A549 (cell line): ENCODE measurements around the gene CARS1. TPM values are rescaled to one million over a fixed set of nuclear protein-coding genes. Genes with fewer than 3 reads are reported as not detected.
A peak's percentile ranks its signal among the peaks of the same experiment; 100 is the strongest.

Experiments used
- ATAC-seq, 2 experiments: fragments of 200-7000 bp in 1 of 2; fragments of >200 bp in 1 of 2; cut with Nextera tagmentation in 1 of 2; cut with Tn5 transposase in 1 of 2; 3 replicates each; pipeline versions ENCODE4 v1.8.0 to v1.9.1; 2018 to 2020; ENCODE audit warnings: mild to moderate bottlenecking in 1 of 2, moderate library complexity in 1 of 2
- CTCF ChIA-PET: fragments of 300-600 bp; sonication (Branson Sonifier 250); formaldehyde crosslinking; extraction: SDS; loops from one replicate; lab custom pipeline; 2021; ENCODE audit warnings: antibody characterized with exemption, inconsistent platforms; lab: Yijun Ruan, JAX
- POLR2A ChIA-PET: fragments of 350-600 bp; formaldehyde crosslinking; extraction: SDS; loops from one replicate; lab custom pipeline; 2021; ENCODE audit warnings: antibody characterized with exemption, inconsistent platforms; lab: Yijun Ruan, JAX
- DNase-seq, 2 experiments: peaks; one replicate each; pipeline versions ENCODE4 v3.0.0 to v3.0.0-alpha.2; 2011 to 2016; ENCODE audit warnings: low read depth in 1 of 2, low spot score in 1 of 2
- FAIRE-seq: peaks from 2 replicates; lab custom pipeline; 2011; peaks lifted over from hg19 to GRCh38; lab: Jason Lieb, UNC
- H3K27ac ChIP-seq, 2 experiments: fragments of >200 bp; sonication (Bioruptor Twin); formaldehyde crosslinking; 3 replicates each; pipeline ENCODE4 v1.5.1; 2016 to 2017
- H3K4me1 ChIP-seq: fragments of >200 bp; sonication (Bioruptor Twin); formaldehyde crosslinking; 3 replicates; pipeline ENCODE4 v1.6.1; 2016
- H3K4me2 ChIP-seq: fragments of >200 bp; sonication (Bioruptor Twin); formaldehyde crosslinking; 3 replicates; pipeline ENCODE4 v1.6.1; 2016
- H3K4me3 ChIP-seq: fragments of >200 bp; sonication (Bioruptor Twin); formaldehyde crosslinking; 3 replicates; pipeline ENCODE4 v1.5.1; 2016
- H3K9me3 ChIP-seq: fragments of >200 bp; sonication (Bioruptor Twin); formaldehyde crosslinking; 3 replicates; pipeline ENCODE4 v1.6.1; 2016
- CEBPB ChIP-seq, 2 experiments: fragments of >200 bp in 1 of 2; sonication (Bioruptor Twin) in 1 of 2; formaldehyde crosslinking in 1 of 2; IDR thresholded peaks; 2 replicates each; pipeline ENCODE4 v1.6.1; 2012 to 2016
- CHD4 ChIP-seq: fragments of 200-600 bp; sonication (generic); IDR thresholded peaks from 2 replicates; pipeline ENCODE4 v1.6.1; 2016; ENCODE audit warnings: antibody characterized with exemption, mild to moderate bottlenecking, borderline replicate concordance
- EHMT2 ChIP-seq: fragments of 200-600 bp; sonication (generic); IDR thresholded peaks from 2 replicates; pipeline ENCODE4 v1.6.1; 2016; ENCODE audit warnings: antibody characterized with exemption, low read depth, mild to moderate bottlenecking, moderate library complexity
- FOSB ChIP-seq: fragments of 250-450 bp; sonication (Bioruptor Pico); IDR thresholded peaks from 2 replicates; pipeline ENCODE4 v1.5.0; 2020; ENCODE audit warnings: mild to moderate bottlenecking, moderate library complexity
- GATA3 ChIP-seq: IDR thresholded peaks from 2 replicates; pipeline ENCODE4 v1.6.1; 2012; ENCODE audit warnings: borderline replicate concordance
- HEYL ChIP-seq: fragments of 250-450 bp; sonication (Bioruptor Pico); IDR thresholded peaks from 2 replicates; pipeline ENCODE4 v1.8.0; 2021; ENCODE audit warnings: mild to moderate bottlenecking, moderate library complexity
- KDM1A ChIP-seq: fragments of 200-600 bp; sonication (generic); IDR thresholded peaks from 2 replicates; pipeline ENCODE4 v1.6.1; 2016; ENCODE audit warnings: low read depth, mild to moderate bottlenecking
- MAFK ChIP-seq: fragments of 450-650 bp; IDR thresholded peaks from 2 replicates; pipeline ENCODE4 v1.6.1; 2014; ENCODE audit not compliant: partially characterized antibody
- MYC ChIP-seq: IDR thresholded peaks from 2 replicates; pipeline ENCODE4 v1.6.1; 2012; ENCODE audit warnings: mild to moderate bottlenecking, inconsistent platforms, low read length, improper control_type of control experiment, borderline replicate concordance
- POLR2A ChIP-seq: IDR thresholded peaks from 2 replicates; pipeline ENCODE4 v1.6.1; 2012; ENCODE audit warnings: mild to moderate bottlenecking, low read length
- RFX5 ChIP-seq: fragments of 450-650 bp; IDR thresholded peaks from 2 replicates; pipeline ENCODE4 v1.7.1; 2014; ENCODE audit warnings: antibody characterized with exemption, mild to moderate bottlenecking, moderate library complexity
- RNF2 ChIP-seq: fragments of 200-600 bp; sonication (generic); IDR thresholded peaks from 2 replicates; pipeline ENCODE4 v1.6.1; 2016; ENCODE audit warnings: low read depth, mild to moderate bottlenecking, antibody characterized with exemption, moderate library complexity, borderline replicate concordance
- ZFP36 ChIP-seq: fragments of 450-650 bp; IDR thresholded peaks from 2 replicates; pipeline ENCODE4 v1.6.1; 2014; ENCODE audit warnings: borderline replicate concordance; ENCODE audit not compliant: partially characterized antibody
- ZNF302 ChIP-seq: fragments of 250-450 bp; sonication (Bioruptor Pico); IDR thresholded peaks from 2 replicates; pipeline ENCODE4 v1.9.0; 2021; ENCODE audit warnings: inconsistent platforms, mild to moderate bottlenecking, moderate library complexity
- WGBS: methylation state at CpG from one replicate; pipeline ENCODE4 v1.1.6; 2017; ENCODE audit errors: missing lambda C conversion rate; 5-methylcytosine and 5-hydroxymethylcytosine counted together
- polyA plus RNA-seq, 4 experiments: library from polyadenylated mRNA; depleted of rRNA in 3 of 4; stranded (reverse); fragments of >200 nt; fragmentation: RNase III in 1 of 4; extraction: RNeasy Plus Mini Kit Qiagen cat#74134 plus additional on column Dnase treatment in 1 of 4; gene quantifications; 2 replicates in 3 of 4; 3 replicates in 1 of 4; pipeline ENCODE4 v1.2.3, GENCODE V29; 2011 to 2017
- TF ChIP-seq, protein P1 (sequence below): fragments of >200 bp; sonication (Bioruptor Twin); formaldehyde crosslinking; IDR thresholded peaks from 3 replicates; pipeline ENCODE4 v1.6.1; 2016
- TF ChIP-seq, protein P2 (sequence below): fragments of 150-350 bp; IDR thresholded peaks from 2 replicates; pipeline ENCODE4 v1.6.1; 2014; ENCODE audit warnings: low read depth, mild to moderate bottlenecking, low read length
- TF ChIP-seq, protein P3 (sequence below): fragments of 200-600 bp; sonication (generic); IDR thresholded peaks from 2 replicates; pipeline ENCODE4 v1.6.1; 2016; ENCODE audit warnings: antibody characterized with exemption, mild to moderate bottlenecking, moderate library complexity
- TF ChIP-seq, protein P4 (sequence below): IDR thresholded peaks from 2 replicates; pipeline ENCODE4 v1.6.1; 2012
- TF ChIP-seq, protein P5 (sequence below): fragments of 250-450 bp; sonication (Bioruptor Pico); IDR thresholded peaks from 2 replicates; pipeline ENCODE4 v1.5.0; 2021; ENCODE audit warnings: mild to moderate bottlenecking, moderate library complexity, borderline replicate concordance

Gene CARS1
- polyA plus RNA-seq, 2 of the 4 experiments (the other 2 are of a cell fraction), result 52.7 to 130 TPM

DNA sequence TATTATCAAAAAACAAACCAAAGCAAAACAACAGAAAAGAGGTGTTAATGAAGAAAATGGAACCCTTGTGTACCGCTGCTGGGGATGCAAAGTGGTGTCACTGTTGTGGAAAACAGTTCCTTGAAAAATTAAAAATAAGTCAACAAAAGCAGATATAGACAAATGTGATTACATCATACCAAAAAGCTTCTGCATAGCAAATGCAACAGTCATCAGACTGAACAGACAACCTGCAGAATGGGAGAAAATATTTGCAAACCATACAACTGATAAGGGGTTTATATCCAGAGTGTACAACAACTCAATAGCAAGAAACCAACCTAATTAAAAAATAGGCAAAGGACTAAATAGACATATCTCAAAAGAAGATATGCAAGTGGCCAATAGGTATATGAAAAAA lies 22.9 kb upstream of the CARS1 start (continued):
- TF ChIP-seq ZFP36 (no peak), EHMT2 (no peak)

DNA sequence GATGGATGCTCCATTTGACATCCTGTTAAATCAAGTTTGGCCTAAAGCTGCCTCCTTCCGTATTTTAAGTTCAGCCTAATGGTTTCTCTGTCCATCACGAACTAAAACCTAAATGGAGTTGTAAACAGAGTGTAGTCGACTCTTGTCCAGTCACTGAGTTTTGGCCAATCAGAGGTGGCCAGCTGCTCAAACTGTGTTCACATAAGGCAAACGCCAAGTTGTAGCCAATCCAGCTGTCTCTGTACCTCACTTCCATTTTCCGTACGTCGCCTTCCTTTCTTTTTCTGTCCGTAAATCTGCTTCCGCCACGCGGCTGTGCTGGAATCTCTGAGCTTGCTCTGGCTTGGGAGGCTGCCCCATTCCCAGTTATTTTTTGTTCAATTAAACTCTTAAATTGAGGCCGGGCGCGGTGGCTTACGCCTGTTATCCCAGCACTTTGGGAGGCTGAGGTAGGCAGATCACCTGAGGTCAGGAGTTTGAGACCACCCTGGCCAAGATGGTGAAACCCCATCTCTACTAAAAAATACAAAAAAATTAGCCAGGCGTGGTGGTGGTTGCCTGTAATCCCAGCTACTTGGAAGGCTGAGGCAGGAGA lies 20.7 kb upstream of the CARS1 start:
- TF ChIP-seq MYC, result no peak
- TF ChIP-seq GATA3, result no peak
- no peak for TF ChIP-seq RNF2
- no peak for TF ChIP-seq FOSB (CRISPR knock-in tag)
- no peak for TF ChIP-seq MAFK
- TF ChIP-seq ZNF302 (CRISPR knock-in tag), result no peak
- no peak for TF ChIP-seq RFX5
- TF ChIP-seq CHD4, result no peak
- TF ChIP-seq KDM1A, result no peak
- TF ChIP-seq, protein P1, sequence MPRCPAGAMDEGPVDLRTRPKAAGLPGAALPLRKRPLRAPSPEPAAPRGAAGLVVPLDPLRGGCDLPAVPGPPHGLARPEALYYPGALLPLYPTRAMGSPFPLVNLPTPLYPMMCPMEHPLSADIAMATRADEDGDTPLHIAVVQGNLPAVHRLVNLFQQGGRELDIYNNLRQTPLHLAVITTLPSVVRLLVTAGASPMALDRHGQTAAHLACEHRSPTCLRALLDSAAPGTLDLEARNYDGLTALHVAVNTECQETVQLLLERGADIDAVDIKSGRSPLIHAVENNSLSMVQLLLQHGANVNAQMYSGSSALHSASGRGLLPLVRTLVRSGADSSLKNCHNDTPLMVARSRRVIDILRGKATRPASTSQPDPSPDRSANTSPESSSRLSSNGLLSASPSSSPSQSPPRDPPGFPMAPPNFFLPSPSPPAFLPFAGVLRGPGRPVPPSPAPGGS, result no peak
- TF ChIP-seq, protein P2, sequence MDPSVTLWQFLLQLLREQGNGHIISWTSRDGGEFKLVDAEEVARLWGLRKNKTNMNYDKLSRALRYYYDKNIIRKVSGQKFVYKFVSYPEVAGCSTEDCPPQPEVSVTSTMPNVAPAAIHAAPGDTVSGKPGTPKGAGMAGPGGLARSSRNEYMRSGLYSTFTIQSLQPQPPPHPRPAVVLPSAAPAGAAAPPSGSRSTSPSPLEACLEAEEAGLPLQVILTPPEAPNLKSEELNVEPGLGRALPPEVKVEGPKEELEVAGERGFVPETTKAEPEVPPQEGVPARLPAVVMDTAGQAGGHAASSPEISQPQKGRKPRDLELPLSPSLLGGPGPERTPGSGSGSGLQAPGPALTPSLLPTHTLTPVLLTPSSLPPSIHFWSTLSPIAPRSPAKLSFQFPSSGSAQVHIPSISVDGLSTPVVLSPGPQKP, result no peak
- Histone ChIP-seq H3K27ac (no peak overlapping the region), H3K4me3 (no peak overlapping the region), H3K9me3 (no peaks in the 10 kb centered on the region), H3K4me2 (no peak overlapping the region), H3K4me1 (no peaks in the 10 kb centered on the region)
- ATAC-seq (no peak), DNase-seq (no peak), FAIRE-seq (no peak)
- POLR2A ChIA-PET, result no interaction called here
- CTCF ChIA-PET, result interaction anchor here (0.6 to 9.9 kb wide), 3 partner anchors 13 to 107 kb away, joined by 4 to 87 read pairs (median 8); no protein-coding TSS in a partner anchor
- 72% methylated on average over 16 of the region's 16 CpGs for WGBS

DNA sequence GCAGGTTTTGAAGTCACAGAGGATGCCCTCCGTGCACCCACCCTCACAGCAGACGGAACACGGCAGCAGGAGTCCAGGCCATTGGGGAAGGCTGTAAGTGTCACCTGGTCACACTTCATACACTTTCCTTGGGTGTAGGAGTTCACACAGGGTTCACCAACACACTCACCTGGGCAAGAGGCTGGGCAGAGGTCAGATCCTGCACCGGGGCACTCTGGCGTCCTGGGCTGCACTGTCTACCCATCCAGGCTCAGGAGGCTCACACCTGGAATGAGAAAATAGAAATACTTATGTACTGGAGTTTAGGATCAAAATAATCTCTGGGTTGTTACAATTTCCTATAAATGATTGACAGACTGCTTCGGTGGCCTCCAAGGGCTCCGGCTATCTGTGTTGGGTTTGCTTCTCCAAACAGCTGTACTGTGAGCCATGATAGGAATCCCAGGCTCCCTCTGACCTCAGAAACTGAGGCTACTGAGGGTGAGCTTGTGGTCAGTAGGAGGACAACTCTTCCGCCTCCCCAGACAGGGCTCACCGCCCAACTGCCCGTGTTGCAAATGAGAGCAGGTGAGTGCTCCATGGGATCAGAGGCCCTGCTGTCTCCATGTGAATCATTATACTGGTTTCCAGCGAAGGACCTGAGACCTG lies 20.1 kb upstream of the CARS1 start:
- Histone ChIP-seq H3K9me3 (no peaks in the 10 kb centered on the region), H3K4me2 (no peak overlapping the region), H3K4me3 (no peak overlapping the region), H3K4me1 (no peaks in the 10 kb centered on the region), H3K27ac (no peak overlapping the region)
- POLR2A ChIA-PET, result no interaction called here
- CTCF ChIA-PET, result interaction anchor here (0.5 to 9.9 kb wide), 3 partner anchors 14 to 704 kb away, joined by 3 to 87 read pairs (median 8); no protein-coding TSS in a partner anchor
- TF ChIP-seq POLR2A (no peak), HEYL (no peak), CEBPB (IDR thresholded peaks at IDR 0.05) (no peak), ZFP36 (no peak), MYC (no peak), FOSB (CRISPR knock-in tag) (no peak)
- TF ChIP-seq, protein P3, sequence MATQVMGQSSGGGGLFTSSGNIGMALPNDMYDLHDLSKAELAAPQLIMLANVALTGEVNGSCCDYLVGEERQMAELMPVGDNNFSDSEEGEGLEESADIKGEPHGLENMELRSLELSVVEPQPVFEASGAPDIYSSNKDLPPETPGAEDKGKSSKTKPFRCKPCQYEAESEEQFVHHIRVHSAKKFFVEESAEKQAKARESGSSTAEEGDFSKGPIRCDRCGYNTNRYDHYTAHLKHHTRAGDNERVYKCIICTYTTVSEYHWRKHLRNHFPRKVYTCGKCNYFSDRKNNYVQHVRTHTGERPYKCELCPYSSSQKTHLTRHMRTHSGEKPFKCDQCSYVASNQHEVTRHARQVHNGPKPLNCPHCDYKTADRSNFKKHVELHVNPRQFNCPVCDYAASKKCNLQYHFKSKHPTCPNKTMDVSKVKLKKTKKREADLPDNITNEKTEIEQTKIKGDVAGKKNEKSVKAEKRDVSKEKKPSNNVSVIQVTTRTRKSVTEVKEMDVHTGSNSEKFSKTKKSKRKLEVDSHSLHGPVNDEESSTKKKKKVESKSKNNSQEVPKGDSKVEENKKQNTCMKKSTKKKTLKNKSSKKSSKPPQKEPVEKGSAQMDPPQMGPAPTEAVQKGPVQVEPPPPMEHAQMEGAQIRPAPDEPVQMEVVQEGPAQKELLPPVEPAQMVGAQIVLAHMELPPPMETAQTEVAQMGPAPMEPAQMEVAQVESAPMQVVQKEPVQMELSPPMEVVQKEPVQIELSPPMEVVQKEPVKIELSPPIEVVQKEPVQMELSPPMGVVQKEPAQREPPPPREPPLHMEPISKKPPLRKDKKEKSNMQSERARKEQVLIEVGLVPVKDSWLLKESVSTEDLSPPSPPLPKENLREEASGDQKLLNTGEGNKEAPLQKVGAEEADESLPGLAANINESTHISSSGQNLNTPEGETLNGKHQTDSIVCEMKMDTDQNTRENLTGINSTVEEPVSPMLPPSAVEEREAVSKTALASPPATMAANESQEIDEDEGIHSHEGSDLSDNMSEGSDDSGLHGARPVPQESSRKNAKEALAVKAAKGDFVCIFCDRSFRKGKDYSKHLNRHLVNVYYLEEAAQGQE, result no peak
- TF ChIP-seq, protein P4, sequence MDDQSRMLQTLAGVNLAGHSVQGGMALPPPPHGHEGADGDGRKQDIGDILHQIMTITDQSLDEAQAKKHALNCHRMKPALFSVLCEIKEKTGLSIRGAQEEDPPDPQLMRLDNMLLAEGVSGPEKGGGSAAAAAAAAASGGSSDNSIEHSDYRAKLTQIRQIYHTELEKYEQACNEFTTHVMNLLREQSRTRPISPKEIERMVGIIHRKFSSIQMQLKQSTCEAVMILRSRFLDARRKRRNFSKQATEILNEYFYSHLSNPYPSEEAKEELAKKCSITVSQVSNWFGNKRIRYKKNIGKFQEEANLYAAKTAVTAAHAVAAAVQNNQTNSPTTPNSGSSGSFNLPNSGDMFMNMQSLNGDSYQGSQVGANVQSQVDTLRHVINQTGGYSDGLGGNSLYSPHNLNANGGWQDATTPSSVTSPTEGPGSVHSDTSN, result no peak
- TF ChIP-seq, protein P5, sequence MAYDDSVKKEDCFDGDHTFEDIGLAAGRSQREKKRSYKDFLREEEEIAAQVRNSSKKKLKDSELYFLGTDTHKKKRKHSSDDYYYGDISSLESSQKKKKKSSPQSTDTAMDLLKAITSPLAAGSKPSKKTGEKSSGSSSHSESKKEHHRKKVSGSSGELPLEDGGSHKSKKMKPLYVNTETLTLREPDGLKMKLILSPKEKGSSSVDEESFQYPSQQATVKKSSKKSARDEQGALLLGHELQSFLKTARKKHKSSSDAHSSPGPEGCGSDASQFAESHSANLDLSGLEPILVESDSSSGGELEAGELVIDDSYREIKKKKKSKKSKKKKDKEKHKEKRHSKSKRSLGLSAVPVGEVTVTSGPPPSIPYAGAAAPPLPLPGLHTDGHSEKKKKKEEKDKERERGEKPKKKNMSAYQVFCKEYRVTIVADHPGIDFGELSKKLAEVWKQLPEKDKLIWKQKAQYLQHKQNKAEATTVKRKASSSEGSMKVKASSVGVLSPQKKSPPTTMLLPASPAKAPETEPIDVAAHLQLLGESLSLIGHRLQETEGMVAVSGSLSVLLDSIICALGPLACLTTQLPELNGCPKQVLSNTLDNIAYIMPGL (CRISPR knock-in tag), result no peak
- ATAC-seq (peak; percentile 29 to 43; a peak in 2 of 6 replicates), DNase-seq (no peak), FAIRE-seq (no peak)
- 80% methylated on average over 11 of the region's 11 CpGs for WGBS
